ENCODE data around the gene JARID2. TPM values are rescaled to one million over a fixed set of nuclear protein-coding genes. Genes with fewer than 3 reads are reported as not detected.
"Not testable (repeated sequence)": the region's sequence is repeated elsewhere in the genome, so short reads cannot be mapped to it uniquely, and the experiment has no call there.

Gene JARID2
- total RNA-seq, 1 donor from 2014 or later = 57.7 TPM

DNA sequence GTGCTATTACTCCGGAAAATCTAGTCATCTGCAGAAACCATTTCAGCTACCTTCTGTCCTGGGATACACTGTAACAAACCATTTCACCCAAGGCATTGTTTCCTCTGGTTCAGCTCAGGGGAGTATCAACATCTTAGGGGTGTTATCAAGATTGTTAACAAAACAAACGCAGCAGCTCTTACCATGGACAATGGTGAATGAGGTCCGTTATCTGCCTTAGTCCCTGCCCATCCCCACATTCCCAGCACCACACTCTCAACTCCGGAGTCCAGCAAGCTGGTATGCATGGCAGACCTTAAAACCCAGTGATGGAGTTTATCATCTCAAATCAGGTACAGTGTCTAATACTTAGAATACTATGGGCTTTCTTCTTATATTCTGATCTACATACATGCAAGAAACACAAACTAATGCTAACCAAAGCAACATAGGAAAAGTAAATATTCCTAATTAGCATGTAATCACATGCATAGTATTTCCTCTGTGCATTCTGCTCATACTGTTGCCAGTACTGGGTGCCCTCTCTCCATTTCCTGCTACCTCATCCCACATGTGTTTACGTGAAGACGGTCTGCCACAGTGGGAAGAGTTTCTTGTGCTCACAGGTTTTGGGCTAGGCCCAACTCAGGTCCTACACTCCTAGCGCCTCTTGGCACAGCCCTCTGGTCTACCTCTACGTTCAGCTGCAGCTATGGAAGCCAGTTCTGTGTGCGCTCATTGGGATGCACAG lies 293.1 kb downstream of the JARID2 start:
- Mint-ChIP-seq H3K27me3 (ENCODE audit: low read depth) (no peaks in the 10 kb centered on the region), H3K27ac (no peak overlapping the region), H3K9me3 (peaks cover 5% of the 10 kb centered on the region), H3K4me1 (ENCODE audit: low read depth) (peaks cover under 1% of the 10 kb centered on the region), H3K4me3 (ENCODE audit: low read depth) (no peak overlapping the region), H3K36me3 (ENCODE audit: low read depth) (no peaks in the 10 kb centered on the region)
- intact Hi-C loops (cut with micrococcal nuclease) = no loop called here
- no peak for DNase-seq (ENCODE audit: low spot score)

DNA sequence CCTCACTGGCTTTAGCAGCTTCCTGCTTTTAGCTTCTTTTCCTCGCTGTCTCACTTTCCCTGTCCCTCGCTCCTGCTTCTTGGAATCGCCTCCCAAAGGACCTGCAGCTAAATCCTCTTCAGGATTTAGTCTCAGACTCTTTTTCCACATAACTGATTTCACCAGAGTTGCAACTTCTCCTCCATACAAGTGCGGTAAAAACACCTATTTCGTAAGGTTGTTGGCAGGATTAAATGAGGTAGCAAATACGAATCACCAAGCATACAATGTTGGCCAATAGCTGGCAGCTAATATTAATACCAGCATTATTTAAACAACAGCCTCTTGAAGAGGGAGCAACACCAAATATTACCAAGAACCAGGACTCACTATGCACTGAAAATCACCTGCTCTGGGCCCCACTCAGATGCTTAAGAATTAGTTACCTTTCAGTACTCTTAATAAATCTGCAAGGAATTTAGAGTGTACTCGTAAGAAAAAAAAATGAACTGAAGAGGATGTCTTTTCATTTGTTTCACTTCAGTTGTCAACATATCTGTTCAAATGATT lies 293.9 kb downstream of the JARID2 start:
- Mint-ChIP-seq H3K4me1 (ENCODE audit: low read depth) (no peaks in the 10 kb centered on the region), H3K36me3 (ENCODE audit: low read depth) (peaks cover 3% of the 10 kb centered on the region), H3K27ac (no peak overlapping the region), H3K9me3 (peaks cover 5% of the 10 kb centered on the region), H3K4me3 (ENCODE audit: low read depth) (no peak overlapping the region), H3K27me3 (ENCODE audit: low read depth) (no peaks in the 10 kb centered on the region)
- intact Hi-C loops (cut with micrococcal nuclease) = no loop called here
- no peak for DNase-seq (ENCODE audit: low spot score)

DNA sequence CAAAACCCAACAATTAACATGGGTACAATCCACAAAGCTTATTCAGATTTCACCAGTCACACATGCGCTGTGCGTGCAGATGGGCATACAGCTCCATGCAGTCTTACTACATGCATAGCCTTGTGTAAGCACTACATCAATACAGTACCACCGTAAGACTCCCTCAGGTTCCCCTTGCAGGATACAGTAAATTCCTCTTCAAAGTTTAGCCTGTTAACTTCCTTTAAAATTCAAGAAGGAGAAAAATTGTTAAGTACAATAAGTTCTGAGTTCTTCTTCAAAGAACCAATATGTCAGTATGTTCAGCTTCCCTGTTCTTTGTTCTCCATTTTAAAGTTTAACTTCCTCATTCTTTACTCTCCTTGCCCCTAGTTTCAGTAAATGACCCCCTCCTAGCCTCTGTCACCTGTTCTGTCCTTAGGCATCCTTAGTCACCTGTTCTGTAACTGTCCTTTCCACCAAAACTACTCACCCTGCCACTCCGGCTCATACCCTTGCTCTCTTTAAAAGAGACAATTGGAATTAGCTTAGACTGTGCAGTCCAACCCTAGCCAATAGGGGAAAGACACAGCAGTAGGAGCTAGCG lies 297.6 kb downstream of the JARID2 start:
- H3K4me1 Mint-ChIP-seq (ENCODE audit: low read depth); H3K9me3 Mint-ChIP-seq; intact Hi-C loops (cut with micrococcal nuclease); H3K36me3 Mint-ChIP-seq (ENCODE audit: low read depth); DNase-seq (ENCODE audit: low spot score); H3K27ac Mint-ChIP-seq; H3K27me3 Mint-ChIP-seq (ENCODE audit: low read depth); H3K4me3 Mint-ChIP-seq (ENCODE audit: low read depth): not testable (repeated sequence)

DNA sequence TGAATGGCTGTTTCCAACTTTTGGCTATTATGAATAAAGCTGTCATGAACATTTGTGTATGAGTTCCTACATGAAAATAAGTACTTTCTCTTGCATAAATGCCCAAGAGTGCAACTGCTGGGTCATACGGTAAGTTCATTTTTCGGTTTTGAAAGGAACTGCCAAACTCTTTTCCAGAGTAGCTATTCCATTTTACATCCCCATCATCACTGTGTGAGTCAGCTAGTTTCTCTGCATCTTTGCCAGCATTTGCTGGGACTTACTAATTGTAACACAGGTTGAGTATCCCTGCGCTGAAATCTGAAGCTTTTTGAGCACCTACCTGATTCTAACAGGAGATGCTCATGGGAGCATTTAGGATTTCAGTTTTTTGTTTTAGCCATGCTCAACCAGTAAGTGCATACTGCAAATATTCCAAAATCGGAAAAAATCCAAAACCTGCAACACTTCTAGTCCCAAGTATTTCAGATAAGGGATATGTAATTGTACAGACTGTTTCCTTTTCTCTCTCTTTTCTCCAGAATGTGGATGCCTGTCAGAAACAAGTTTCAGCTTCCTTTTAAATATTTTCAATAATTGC lies 298.5 kb downstream of the JARID2 start:
- Mint-ChIP-seq H3K36me3 (ENCODE audit: low read depth) (peaks cover 3% of the 10 kb centered on the region), H3K27ac (no peak overlapping the region), H3K4me3 (ENCODE audit: low read depth) (no peak overlapping the region), H3K27me3 (ENCODE audit: low read depth) (no peaks in the 10 kb centered on the region), H3K9me3 (peaks cover 5% of the 10 kb centered on the region), H3K4me1 (ENCODE audit: low read depth) (no peaks in the 10 kb centered on the region)
- no peak for DNase-seq (ENCODE audit: low spot score)
- intact Hi-C loops (cut with micrococcal nuclease) = no loop called here

DNA sequence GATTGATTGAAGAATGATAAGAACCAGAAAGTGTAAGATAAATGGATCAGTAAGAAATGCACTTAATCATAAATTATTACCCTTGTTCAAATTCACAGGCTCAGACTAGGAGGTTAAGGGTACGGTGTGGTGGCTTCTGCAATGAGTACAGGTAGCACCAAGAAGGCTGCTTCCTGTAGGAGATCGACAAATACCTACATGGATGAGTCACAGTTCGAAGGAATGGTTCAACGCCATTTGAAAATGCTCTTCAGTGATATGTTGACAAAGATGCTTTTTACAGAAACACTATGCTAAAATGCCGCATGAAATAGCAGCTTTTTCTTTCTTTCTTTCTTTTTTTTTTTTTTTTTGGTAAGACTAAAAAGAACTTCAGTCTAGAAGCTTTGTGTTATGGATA lies 300.7 kb downstream of the JARID2 start:
- Mint-ChIP-seq H3K4me1 (ENCODE audit: low read depth) (peaks cover 4% of the 10 kb centered on the region), H3K36me3 (ENCODE audit: low read depth) (peaks cover 3% of the 10 kb centered on the region), H3K4me3 (ENCODE audit: low read depth) (no peak overlapping the region), H3K27ac (no peak overlapping the region), H3K9me3 (peaks cover 5% of the 10 kb centered on the region), H3K27me3 (ENCODE audit: low read depth) (no peaks in the 10 kb centered on the region)
- DNase-seq (ENCODE audit: low spot score) = no peak
- intact Hi-C loops (cut with micrococcal nuclease) = no loop called here

DNA sequence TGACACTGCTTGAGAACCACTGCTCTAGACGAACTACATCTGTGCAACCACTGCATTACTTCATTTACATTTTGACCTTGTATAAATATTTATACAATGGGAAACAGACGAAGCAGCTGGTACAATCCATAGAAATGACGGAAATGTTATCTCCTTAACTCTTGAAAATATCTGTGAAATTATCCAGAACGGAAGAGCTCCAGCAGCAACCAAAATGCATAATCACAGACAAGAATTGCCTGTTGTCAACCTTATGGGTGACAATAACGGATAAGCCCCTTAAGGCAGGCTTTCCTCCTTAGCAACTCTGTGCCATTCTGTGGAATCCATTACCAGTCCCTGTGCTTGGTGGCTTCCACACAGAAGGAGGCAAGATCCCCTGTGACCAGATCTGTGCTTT lies 301.5 kb downstream of the JARID2 start:
- DNase-seq (ENCODE audit: low spot score) = no peak
- Mint-ChIP-seq H3K27ac (no peak overlapping the region), H3K27me3 (ENCODE audit: low read depth) (no peaks in the 10 kb centered on the region), H3K36me3 (ENCODE audit: low read depth) (peaks cover 3% of the 10 kb centered on the region), H3K9me3 (peaks cover 5% of the 10 kb centered on the region), H3K4me1 (ENCODE audit: low read depth) (peaks cover 8% of the 10 kb centered on the region), H3K4me3 (ENCODE audit: low read depth) (no peak overlapping the region)
- intact Hi-C loops (cut with micrococcal nuclease) = no loop called here

DNA sequence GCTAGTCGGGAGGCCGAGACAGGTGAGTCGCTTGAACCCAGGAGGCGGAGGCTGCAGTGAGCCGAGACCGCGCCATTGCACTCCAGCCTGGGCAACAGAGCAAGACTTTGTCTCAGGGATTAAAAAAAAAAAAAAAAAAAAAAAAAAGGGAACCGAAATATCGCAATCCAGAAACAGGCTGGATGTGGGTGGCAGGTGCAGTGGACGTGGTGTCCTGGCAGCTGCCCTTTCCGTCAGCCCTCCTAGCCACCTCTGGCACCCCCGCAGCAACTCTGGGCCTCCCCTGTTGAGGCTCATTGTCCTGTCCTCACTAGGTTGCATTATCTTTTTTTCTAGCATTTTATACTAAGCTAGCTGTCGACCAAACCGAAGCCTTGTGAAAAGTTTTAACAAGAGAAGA lies 303.5 kb downstream of the JARID2 start:
- Mint-ChIP-seq H3K36me3 (ENCODE audit: low read depth) (peaks cover 3% of the 10 kb centered on the region), H3K4me3 (ENCODE audit: low read depth) (no peak overlapping the region), H3K9me3 (no peaks in the 10 kb centered on the region), H3K27me3 (ENCODE audit: low read depth) (no peaks in the 10 kb centered on the region), H3K4me1 (ENCODE audit: low read depth) (peaks cover 8% of the 10 kb centered on the region), H3K27ac (no peak overlapping the region)
- intact Hi-C loops (cut with micrococcal nuclease) = no loop called here
- DNase-seq (ENCODE audit: low spot score) = no peak

DNA sequence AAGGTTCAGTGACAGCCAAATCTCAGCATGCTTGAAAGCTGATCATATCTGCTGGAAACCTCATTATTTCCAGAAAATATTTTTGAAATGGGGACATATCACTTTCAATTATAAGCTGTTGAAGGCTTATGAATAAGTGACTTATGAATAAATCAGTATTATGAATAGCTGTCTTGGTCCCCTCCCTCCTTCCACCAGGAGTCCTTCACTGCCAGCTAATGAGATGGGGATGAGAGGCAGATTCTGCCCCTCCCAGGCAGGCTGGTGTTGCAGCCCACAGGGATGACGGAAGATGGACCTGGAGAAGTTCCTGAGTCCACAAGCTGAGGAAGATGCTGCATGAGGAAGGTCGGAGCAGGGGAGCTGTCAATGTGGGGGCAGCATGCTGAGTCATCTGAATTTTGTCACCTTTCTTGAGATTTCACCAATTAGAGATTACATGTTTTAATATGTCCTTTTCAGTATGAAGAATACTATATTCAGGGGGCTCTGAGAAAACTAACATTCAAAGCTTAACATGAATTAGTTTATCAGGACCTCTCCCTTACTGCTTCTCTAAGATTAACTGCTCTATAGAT lies 304.8 kb downstream of the JARID2 start:
- no peak for DNase-seq (ENCODE audit: low spot score)
- no peak overlapping the region for H3K4me3 Mint-ChIP-seq (ENCODE audit: low read depth)
- no peaks in the 10 kb centered on the region for H3K9me3 Mint-ChIP-seq
- peaks cover 8% of the 10 kb centered on the region for H3K4me1 Mint-ChIP-seq (ENCODE audit: low read depth)
- no peak overlapping the region for H3K27ac Mint-ChIP-seq
- intact Hi-C loops (cut with micrococcal nuclease) = no loop called here
- H3K27me3 Mint-ChIP-seq (ENCODE audit: low read depth) = no peaks in the 10 kb centered on the region
- no peaks in the 10 kb centered on the region for H3K36me3 Mint-ChIP-seq (ENCODE audit: low read depth)

DNA sequence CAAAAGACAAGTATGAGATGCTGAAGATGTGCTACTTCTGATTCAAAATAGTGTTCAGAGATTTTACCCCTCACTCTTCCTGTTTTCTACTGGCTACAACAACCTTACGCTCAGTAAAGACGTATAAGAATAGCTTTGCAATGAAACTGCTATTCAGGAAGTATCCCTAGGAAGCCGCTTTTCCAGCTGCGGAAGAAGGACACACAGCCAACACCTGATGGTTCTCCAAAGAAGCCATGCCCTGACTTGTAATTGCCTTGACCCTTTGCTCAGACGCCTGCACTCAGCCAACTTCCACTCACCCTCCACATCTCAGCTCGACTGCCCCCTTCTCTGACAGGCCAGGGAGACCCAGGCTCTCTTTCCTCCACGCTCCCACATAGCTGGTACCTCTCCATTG lies 305.4 kb downstream of the JARID2 start:
- no peak overlapping the region for H3K4me3 Mint-ChIP-seq (ENCODE audit: low read depth)
- H3K4me1 Mint-ChIP-seq (ENCODE audit: low read depth) = peaks cover 8% of the 10 kb centered on the region
- DNase-seq (ENCODE audit: low spot score) = no peak
- no peaks in the 10 kb centered on the region for H3K27me3 Mint-ChIP-seq (ENCODE audit: low read depth)
- H3K36me3 Mint-ChIP-seq (ENCODE audit: low read depth) = no peaks in the 10 kb centered on the region
- intact Hi-C loops (cut with micrococcal nuclease) = no loop called here
- no peaks in the 10 kb centered on the region for H3K9me3 Mint-ChIP-seq
- no peak overlapping the region for H3K27ac Mint-ChIP-seq

DNA sequence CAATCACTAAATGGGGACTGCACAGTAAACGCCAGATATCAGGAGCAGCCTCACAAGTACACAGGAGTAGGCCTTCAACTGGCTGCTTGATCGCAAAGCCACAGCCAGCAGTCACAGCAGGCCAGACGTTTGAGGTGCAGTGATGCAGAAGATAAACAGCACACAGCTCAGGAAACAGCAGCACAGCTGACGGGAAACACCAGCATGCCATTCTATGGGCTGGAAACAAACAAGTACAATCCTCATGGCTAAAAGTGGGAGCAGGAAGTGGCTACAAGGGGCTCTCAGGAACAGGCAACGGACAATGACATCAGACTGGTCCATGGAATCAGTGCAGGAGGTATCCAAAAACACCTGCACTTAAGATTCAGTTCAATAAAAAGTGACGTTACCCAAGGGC lies 305.9 kb downstream of the JARID2 start:
- no peak for DNase-seq (ENCODE audit: low spot score)
- no peaks in the 10 kb centered on the region for H3K27me3 Mint-ChIP-seq (ENCODE audit: low read depth)
- H3K4me3 Mint-ChIP-seq (ENCODE audit: low read depth) = no peak overlapping the region
- peaks cover 8% of the 10 kb centered on the region for H3K4me1 Mint-ChIP-seq (ENCODE audit: low read depth)
- H3K36me3 Mint-ChIP-seq (ENCODE audit: low read depth) = no peaks in the 10 kb centered on the region
- no peaks in the 10 kb centered on the region for H3K9me3 Mint-ChIP-seq
- no peak overlapping the region for H3K27ac Mint-ChIP-seq
- intact Hi-C loops (cut with micrococcal nuclease) = no loop called here

DNA sequence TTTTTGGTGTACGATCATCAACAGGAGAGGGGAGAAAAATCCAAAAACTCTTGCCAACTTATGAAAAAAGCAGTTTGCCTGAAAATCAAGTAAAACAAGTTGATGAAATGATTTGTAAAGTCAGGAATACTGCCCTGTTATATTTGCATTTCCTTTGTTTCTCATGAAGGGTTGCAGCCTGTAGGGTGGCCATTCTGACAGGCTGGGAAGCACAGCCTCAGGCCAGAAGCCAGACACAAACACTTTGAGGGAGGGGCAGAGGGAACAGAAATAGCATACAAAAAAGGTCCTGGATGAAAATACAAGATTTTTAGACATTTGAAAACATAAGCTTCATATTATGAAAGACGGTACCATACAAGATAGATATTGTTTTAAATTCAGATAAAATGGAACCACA lies 307.2 kb downstream of the JARID2 start:
- Mint-ChIP-seq H3K4me3 (ENCODE audit: low read depth) (no peak overlapping the region), H3K36me3 (ENCODE audit: low read depth) (no peaks in the 10 kb centered on the region), H3K27ac (no peak overlapping the region), H3K9me3 (no peaks in the 10 kb centered on the region), H3K4me1 (ENCODE audit: low read depth) (peaks cover 8% of the 10 kb centered on the region), H3K27me3 (ENCODE audit: low read depth) (no peaks in the 10 kb centered on the region)
- DNase-seq (ENCODE audit: low spot score) = no peak
- intact Hi-C loops (cut with micrococcal nuclease) = no loop called here

DNA sequence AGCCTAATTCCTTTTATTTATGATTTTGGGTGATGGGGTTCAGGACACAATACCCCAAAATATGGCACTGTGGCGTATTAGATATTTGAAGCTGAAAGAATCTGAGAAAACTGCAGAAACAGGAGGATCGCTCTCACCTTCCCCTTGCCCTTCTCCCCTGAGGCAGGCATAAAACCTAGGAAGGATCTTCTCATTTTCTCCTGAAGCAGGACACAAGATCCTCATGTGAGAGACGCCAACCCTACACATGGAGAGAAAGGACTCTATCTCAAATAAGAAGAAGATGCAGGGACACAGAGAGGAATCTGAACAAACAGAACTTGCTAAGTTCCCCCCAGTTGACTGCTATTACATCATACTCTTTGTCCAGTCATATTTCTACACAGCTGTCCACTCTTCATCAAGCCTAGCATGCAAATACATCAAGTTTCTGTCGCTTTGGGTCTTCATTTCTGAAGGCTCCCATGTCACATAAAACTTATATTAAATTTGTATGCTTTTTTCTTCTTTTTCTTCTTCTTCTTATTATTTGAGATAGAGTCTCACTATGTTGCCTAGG lies 307.9 kb downstream of the JARID2 start:
- intact Hi-C loops (cut with micrococcal nuclease) = no loop called here
- H3K27me3 Mint-ChIP-seq (ENCODE audit: low read depth) = no peaks in the 10 kb centered on the region
- DNase-seq (ENCODE audit: low spot score) = no peak
- H3K36me3 Mint-ChIP-seq (ENCODE audit: low read depth) = no peaks in the 10 kb centered on the region
- H3K4me1 Mint-ChIP-seq (ENCODE audit: low read depth) = peaks cover 8% of the 10 kb centered on the region
- H3K27ac Mint-ChIP-seq = no peak overlapping the region
- no peaks in the 10 kb centered on the region for H3K9me3 Mint-ChIP-seq
- H3K4me3 Mint-ChIP-seq (ENCODE audit: low read depth) = no peak overlapping the region

DNA sequence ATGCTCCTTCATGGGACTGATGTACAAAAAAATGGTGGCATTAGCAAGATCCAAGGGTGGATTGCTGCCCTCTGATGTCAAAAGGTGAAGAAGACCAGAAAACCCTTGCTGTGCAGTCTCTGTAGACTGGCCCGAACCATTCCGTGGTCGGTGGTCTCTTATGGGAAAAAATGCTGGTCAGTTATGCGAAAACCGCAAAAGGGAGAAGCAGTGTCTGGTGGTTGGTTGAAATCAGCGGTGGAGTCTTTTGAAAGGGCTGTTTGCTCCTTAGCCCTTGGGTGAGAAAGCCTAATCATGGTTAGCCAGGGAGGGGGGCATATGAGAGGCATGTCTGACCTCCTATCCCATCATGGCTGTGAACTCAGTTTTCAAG lies 308.8 kb downstream of the JARID2 start:
- no peaks in the 10 kb centered on the region for H3K9me3 Mint-ChIP-seq
- no peaks in the 10 kb centered on the region for H3K27me3 Mint-ChIP-seq (ENCODE audit: low read depth)
- H3K27ac Mint-ChIP-seq = no peak overlapping the region
- DNase-seq (ENCODE audit: low spot score) = no peak
- peaks cover 8% of the 10 kb centered on the region for H3K4me1 Mint-ChIP-seq (ENCODE audit: low read depth)
- no peaks in the 10 kb centered on the region for H3K36me3 Mint-ChIP-seq (ENCODE audit: low read depth)
- intact Hi-C loops (cut with micrococcal nuclease) = no loop called here
- H3K4me3 Mint-ChIP-seq (ENCODE audit: low read depth) = no peak overlapping the region

All from activated T-helper 2 cell treated with anti-CD3 and anti-CD28 coated beads, Interferon-gamma antibody, Interleukin-2, Interleukin-4, amounts not matched to agents 10 μg/mL and 5 μg/mL and 100 μg/mL, durations not matched to agents 14 hours and 24 hours and 36 hours (primary cell).